NCI-H1092 treated with DMSO at 0.1 percent for 48 hours (cell line): ENCODE results near the gene FBN1.

Source experiments
- DNase-seq: peaks from one replicate; lab custom pipeline; 2025; lab: John Stamatoyannopoulos, UW

FBN1 gene

DNA sequence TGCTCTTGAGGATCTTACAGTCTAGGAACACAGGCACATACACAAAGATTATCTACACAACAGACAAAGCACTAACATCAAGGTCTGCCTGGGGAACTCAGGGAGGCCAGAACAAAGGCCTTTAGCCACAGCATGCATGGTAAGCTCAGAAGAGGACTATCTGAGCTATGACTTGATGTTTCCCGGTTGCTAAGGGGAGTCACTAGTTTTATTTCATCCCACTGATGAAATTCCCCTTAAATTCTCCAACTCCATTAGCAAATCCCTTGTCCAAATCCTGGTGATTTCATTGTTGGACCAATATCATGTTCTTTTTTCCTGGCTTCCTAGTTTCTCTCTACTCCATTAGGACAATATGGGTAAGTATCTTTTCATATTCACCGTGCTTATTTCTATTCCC lies 23.3 kb downstream of the FBN1 start:
- no peak for DNase-seq

DNA sequence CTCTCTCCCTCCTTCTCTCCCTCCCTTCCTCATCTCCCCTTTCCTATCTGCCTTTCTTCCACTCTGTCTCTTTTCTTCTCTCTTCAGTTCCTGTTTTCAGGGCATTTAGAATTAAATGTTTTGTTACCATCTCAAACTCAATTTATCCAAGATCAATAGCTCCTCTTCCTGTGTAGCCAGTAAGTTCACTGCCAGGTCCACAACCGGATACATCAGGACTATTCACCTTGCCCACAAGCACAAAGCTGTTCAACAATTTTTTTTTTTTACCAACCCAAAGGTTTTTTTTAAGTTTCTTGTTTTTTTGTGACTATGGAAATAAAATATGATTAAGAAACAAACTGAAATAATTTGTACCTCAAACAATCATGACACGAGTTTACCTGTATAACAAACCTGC lies 26.1 kb downstream of the FBN1 start:
- DNase-seq = no peak

DNA sequence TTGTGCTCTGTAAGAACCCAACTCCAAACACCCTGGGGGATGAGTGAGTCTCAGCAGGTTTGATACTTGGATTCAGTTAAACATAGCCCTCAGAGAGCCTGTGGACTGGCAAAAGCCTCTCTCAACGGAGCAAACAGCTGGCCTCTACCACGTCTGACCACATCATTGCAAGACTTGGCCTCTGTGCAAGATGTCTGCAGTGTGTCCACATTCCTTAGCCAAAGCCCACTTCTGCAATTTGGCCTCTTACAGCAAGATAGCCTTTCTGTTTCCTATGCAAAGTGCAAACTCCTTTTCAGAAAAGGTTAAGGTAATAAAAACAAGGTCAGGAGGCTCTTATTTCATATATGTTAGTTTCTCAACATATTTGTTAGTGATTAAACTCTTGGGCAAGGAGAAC lies 27.9 kb downstream of the FBN1 start:
- DNase-seq = no peak

DNA sequence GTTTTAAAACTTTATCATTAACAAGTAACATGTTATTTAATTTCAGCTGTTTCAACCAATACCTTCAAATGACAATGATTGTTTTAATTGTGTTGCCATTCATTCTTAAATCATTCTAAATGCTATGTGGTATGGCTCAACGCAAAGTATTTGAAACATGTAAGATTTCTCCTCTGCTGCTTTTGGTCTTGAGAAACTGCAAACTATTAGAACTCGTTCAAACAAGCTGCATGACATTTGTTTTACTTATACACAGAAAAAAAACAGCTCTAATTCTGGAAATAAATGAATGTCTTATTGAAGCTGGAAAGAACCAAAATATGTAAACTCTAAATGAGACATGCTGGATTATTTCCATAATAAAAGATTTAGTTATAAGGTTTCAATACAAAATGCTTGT lies 29.3 kb downstream of the FBN1 start:
- no peak for DNase-seq

GRCh38 chr15:48614051-48614450 lies 31.5 kb downstream of the FBN1 start:
- DNase-seq = no peak

GRCh38 chr15:48609486-48609885 lies 36.0 kb downstream of the FBN1 start:
- no peak for DNase-seq

DNA sequence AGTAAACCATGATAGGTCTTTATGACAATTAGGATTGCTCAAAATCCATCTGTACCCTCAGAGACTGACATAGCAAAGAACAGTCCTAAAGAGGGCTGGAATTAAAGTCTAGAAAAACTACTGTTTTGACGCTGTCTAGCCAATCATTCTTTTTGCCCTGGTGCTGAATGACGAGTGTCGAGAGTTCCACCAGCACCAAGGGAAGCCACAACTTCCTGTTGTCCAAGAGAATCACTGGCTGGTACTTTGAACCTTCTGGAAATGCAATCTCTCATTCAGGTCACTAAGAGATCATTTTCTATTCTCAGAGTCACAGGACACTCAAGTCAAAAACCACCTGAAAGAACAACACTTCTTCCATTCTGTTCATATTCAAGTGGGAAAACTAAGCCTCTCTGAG lies 37.7 kb downstream of the FBN1 start:
- DNase-seq = no peak

DNA sequence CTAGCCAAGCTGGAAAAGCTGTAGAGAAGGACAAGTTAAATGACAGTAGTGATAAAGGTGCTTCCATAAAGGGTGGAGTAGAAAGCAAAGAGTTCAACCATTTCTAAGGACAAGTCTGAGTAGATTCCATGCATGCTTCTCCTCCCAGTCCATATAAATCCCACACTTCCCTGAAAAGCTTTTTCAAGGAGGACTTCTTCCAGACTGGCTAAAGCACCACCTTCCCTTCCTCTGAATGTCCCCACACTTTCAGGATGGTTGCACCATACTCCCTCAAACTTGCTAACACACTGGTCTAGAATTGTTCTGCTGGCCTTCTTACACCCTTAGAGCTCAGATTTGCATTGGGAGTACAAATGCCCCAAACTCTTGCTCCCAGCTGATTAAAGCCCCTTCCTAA lies 40.9 kb downstream of the FBN1 start:
- DNase-seq = no peak

DNA sequence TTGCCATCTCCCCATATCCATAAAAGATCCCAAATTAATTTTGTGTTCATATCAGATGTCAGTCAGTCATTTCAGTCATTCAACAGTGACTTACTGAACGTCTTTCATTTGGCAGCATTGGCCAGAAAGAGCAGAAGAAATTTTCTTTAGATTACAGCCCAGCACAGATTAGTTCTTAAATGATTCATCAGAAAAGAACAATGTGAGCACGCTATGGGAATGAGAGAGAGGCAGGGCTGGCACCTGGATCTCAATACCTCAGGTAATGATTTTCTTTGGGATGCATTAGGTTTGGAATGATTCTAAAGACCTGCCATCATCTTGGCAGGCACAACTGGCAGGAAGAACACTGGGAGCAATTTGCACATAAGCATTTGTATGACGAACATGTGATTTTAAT lies 41.6 kb downstream of the FBN1 start:
- no peak for DNase-seq

GRCh38 chr15:48603123-48603500 lies 42.4 kb downstream of the FBN1 start:
- no peak for DNase-seq

GRCh38 chr15:48602358-48603122 lies 43.0 kb downstream of the FBN1 start:
- DNase-seq = no peak

DNA sequence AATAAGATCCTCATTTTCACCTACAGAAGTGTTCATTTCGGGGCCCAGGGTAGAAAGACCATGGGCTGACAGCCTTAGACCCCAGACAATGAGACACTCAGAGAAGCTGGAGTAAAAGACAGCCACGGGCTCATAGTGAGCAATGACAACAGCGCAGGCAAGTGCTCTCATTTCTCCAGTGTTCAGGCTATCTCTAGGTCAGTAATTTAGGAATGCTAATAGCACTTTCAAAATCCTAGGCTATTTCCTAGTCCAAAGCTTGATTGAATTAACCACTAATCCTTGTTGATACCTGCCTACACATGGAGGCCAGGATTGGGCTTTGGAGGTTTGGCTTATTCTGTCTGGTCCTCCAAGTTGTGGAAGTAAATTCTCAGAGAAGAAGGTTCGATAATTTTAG lies 44.4 kb downstream of the FBN1 start:
- no peak for DNase-seq

DNA sequence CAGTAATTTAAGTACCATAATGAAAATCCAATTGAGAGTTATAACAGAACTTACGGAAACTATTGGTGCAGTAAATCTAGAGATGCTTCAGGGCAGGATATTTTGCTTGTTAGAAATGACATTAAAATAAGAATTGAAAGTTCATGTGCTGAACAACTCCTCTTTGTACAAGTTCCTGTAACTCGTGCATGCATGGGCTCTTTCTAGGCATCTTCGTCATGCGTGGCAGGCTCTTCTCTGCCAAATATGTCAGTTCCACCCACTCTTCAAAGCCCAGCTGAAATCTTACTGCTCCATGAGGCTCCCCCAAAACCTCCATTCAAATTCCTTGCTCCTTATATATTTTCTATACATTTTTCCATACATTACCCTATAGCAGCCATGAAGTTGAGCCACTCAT lies 48.7 kb downstream of the FBN1 start:
- no peak for DNase-seq

- DNase-seq = no peak
These were observed 49.1 kb downstream of the FBN1 start for GRCh38 chr15:48596415-48596814.

GRCh38 chr15:48595981-48596380 lies 49.5 kb downstream of the FBN1 start:
- DNase-seq = no peak

DNA sequence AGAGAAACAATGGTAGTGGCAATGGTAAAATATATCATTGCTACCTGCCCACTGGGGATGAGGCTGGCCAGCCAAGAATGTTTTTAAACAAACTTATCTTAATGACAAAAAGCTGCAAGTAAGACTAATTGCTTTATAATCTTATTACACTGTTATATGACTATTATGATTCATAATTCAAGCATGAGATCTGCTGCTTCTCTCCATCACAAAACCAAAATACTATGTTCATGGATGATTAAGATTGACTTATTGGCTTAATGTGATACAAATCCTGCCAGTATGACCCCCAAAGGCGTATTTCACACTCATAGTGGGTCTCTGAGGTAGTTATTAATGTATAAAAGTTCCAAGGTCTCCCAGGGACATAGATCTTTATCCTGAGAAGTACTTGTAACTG lies 52.6 kb downstream of the FBN1 start:
- DNase-seq = no peak

GRCh38 chr15:48592221-48592731 lies 53.2 kb downstream of the FBN1 start:
- no peak for DNase-seq

- DNase-seq = no peak
These were observed 54.8 kb downstream of the FBN1 start for GRCh38 chr15:48590723-48591122.

DNA sequence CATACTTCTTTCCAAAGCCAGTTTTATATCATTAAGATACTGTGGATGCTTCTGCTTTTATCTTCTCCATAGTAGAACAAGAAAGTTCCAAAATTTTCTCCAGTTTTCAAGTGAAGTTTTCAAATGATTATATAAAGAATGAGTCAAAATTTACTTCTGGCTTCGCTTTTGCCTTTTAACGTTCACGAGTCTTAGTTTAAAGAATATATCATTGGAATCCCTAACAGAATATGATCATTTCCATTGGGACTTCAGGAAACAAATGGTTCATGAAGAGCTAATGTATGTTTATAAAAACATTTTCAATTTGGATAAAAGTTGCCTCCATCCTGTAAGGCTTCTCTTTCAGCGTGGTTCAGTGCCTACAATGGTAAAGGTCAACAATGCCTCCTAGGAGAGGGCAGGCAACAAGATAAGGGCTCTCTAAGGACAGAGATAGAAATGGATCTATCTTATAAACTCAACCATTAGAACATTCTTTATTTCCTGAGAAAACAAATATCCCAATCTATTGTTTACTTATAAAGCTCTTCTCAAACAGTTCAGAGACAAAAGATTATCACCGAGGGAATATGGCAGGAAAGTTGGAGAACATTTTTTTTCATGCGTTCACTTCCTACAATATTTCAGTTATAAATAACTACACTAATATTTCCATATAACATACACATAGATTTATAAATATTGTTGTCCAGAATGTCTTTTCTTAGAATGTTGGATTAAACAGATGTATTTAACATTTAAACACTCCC lies 60.5 kb downstream of the FBN1 start:
- no peak for DNase-seq

DNA sequence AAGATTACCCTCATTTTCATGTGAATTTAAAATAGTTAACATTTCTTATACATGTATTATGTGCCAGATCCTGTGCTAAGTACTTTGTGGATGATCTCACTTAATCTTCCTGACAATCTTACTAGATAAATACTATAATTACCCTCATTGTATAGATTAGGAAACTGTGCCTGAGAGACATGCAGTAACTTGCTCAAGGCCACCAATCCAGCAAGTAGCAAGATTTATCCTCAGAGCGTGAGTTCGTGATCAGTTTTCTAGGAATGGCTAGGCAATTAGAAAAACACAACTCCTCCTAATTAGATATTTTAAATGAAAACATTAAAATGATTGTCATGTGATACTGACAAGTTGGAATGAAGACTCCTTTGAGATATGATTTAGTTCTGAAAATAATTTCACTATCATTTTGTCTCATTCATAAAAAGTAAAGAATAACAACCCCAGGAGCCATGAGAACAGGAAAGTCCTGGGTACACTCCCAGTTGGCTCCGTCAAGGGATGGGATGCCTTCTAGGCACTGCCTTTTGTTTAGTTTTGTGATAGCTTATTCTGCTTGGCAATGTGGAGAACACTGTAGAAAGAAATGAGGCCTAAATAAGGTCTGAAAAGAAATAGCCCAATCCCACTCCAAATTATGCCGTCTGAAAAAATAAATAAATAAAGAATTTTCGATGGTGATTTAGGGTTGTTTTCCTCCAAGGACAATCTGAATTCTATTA lies 61.3 kb downstream of the FBN1 start:
- no peak for DNase-seq

DNA sequence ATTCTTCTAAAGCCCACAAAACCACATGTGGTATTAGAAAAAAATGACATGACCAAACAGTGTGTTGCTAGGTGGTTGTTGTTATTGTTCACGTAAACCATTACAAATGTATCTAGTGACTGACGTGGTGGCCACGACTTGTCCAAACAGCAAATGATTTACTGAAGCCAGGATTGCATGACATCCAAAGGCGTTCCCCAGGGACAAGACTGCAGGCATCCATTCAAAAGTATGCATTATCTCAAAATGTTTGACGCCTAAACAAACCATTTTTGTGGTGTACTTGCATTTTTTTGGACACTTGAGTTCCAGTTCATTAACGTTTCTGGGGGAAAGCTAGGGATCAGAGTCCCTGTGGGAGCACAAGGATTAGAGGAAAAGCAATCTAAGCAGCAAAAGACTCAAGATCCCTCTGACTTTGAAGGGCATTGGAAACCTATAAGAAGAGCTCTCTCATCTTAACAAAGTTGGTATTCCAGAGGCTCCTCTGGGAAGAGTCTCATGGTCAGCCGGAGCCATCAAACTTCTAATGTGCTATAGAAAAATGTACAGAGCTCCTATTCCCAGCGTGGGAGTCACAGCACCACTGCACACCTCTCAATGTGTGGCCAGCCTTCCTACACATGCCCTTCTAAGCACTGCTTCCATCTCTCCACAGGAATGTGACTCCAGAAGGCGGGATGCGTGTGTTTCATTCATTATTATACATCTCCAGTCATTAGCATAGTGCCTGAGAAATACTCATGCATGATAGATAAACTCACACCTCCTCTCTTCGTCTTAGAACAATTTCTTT lies 62.9 kb downstream of the FBN1 start:
- DNase-seq = no peak

- DNase-seq = no peak
These were observed 64.3 kb downstream of the FBN1 start for GRCh38 chr15:48581219-48581618.
